Kidney glomerular epithelial cell (primary cell): ENCODE data around the gene AKR7A3.
"Not testable (repeated sequence)": the region's sequence is repeated elsewhere in the genome, so short reads cannot be mapped to it uniquely, and the experiment has no call there.

Experiments used
- DNase-seq: peaks from one replicate; lab custom pipeline; 2025; lab: John Stamatoyannopoulos, UW

AKR7A3 gene

GRCh38 chr1:19287436-19288185, 959 bp downstream of the AKR7A3 start:
- DNase-seq: no peak

GRCh38 chr1:19285807-19286206, 2.8 kb downstream of the AKR7A3 start:
- DNase-seq: not testable (repeated sequence)

- not testable (repeated sequence) for DNase-seq
Observed at GRCh38 chr1:19285366-19285765, 3.2 kb downstream of the AKR7A3 start.

GRCh38 chr1:19284881-19285280, 3.7 kb downstream of the AKR7A3 start:
- DNase-seq: no peak

- no peak for DNase-seq
Observed at GRCh38 chr1:19283891-19284290, 4.7 kb downstream of the AKR7A3 start.

- no peak for DNase-seq
Observed at GRCh38 chr1:19274636-19275035, 13.9 kb downstream of the AKR7A3 start.

- DNase-seq: not testable (repeated sequence)
Observed at GRCh38 chr1:19273844-19274531, 14.6 kb downstream of the AKR7A3 start.

- no peak for DNase-seq
Observed at GRCh38 chr1:19273106-19273843, 15.3 kb downstream of the AKR7A3 start.

GRCh38 chr1:19272064-19272463, 16.5 kb downstream of the AKR7A3 start:
- no peak for DNase-seq

GRCh38 chr1:19270343-19270730, 18.2 kb downstream of the AKR7A3 start:
- not testable (repeated sequence) for DNase-seq

GRCh38 chr1:19269427-19270342, 18.9 kb downstream of the AKR7A3 start:
- not testable (repeated sequence) for DNase-seq

GRCh38 chr1:19268445-19268844, 20.1 kb downstream of the AKR7A3 start:
- DNase-seq: no peak

- DNase-seq: no peak
Observed at GRCh38 chr1:19262744-19263143, 25.8 kb downstream of the AKR7A3 start.

- no peak for DNase-seq
Observed at GRCh38 chr1:19262047-19262446, 26.5 kb downstream of the AKR7A3 start.

GRCh38 chr1:19260211-19261138, 28.1 kb downstream of the AKR7A3 start:
- no peak for DNase-seq

GRCh38 chr1:19258353-19258752, 30.2 kb downstream of the AKR7A3 start:
- DNase-seq: no peak

- DNase-seq: no peak
Observed at GRCh38 chr1:19257178-19257914, 31.2 kb downstream of the AKR7A3 start.

- not testable (repeated sequence) for DNase-seq
Observed at GRCh38 chr1:19256301-19256700, 32.3 kb downstream of the AKR7A3 start.

- no peak for DNase-seq
Observed at GRCh38 chr1:19255288-19255687, 33.3 kb downstream of the AKR7A3 start.

- DNase-seq: no peak
Observed at GRCh38 chr1:19254416-19254815, 34.2 kb downstream of the AKR7A3 start.
